Activated B cell treated with CpG ODN at 0.5 μM for 24 hours (primary cell): ENCODE data around the gene C12orf56. TPM values are rescaled to one million over a fixed set of nuclear protein-coding genes. Genes with fewer than 3 reads are reported as not detected.

Experiments
- ATAC-seq: fragments of 200-7000 bp; cut with Tn5 transposase; one replicate; pipeline ENCODE4 v1.10.0; 2021; ENCODE audit warnings: low read depth, mild to moderate bottlenecking, moderate library complexity
- CTCF ChIA-PET: fragments of 350-600 bp; sonication (Branson Sonifier 250); formaldehyde crosslinking; loops from one replicate; lab custom pipeline; 2021; ENCODE audit warnings: antibody characterized with exemption; lab: Charles Lee
- POLR2A ChIA-PET: fragments of 350-600 bp; sonication (Branson Sonifier 250); formaldehyde crosslinking; loops from one replicate; lab custom pipeline; 2021; ENCODE audit warnings: antibody characterized with exemption; lab: Charles Lee
- DNase-seq: peaks from one replicate; pipeline ENCODE4 v3.0.0; 2022
- H3K27ac Mint-ChIP-seq: one replicate; pipeline ENCODE4 v1.8.0; 2020; ENCODE audit warnings: mixed read lengths
- H3K27me3 Mint-ChIP-seq: one replicate; pipeline ENCODE4 v1.8.0; 2021; ENCODE audit warnings: mixed read lengths
- H3K36me3 Mint-ChIP-seq: one replicate; pipeline ENCODE4 v1.8.0; 2021; ENCODE audit warnings: low read depth, mixed read lengths
- H3K4me1 Mint-ChIP-seq: one replicate; pipeline ENCODE4 v1.8.0; 2021; ENCODE audit warnings: mixed read lengths
- H3K4me3 Mint-ChIP-seq: one replicate; pipeline ENCODE4 v1.8.0; 2020; ENCODE audit warnings: mild to moderate bottlenecking, mixed read lengths
- H3K9me3 Mint-ChIP-seq: one replicate; pipeline ENCODE4 v1.8.0; 2020; ENCODE audit warnings: mixed read lengths
- CTCF ChIP-seq: fragments of 200-600 bp; IDR thresholded peaks from one replicate; pipeline ENCODE4 v1.8.0; 2022; ENCODE audit warnings: antibody characterized with exemption, mild to moderate bottlenecking
- intact Hi-C: fragments of 100-400 bp; cut with micrococcal nuclease; formaldehyde crosslinking; loops from one replicate; pipeline ENCODE4 v1.15.1; 2024
- total RNA-seq: library from RNA; stranded (reverse); gene quantifications from 2 replicates; pipeline ENCODE4 v1.2.3, GENCODE V29; 2022

C12orf56 gene
- total RNA-seq, 1 donor from 2014 or later, result not detected

DNA sequence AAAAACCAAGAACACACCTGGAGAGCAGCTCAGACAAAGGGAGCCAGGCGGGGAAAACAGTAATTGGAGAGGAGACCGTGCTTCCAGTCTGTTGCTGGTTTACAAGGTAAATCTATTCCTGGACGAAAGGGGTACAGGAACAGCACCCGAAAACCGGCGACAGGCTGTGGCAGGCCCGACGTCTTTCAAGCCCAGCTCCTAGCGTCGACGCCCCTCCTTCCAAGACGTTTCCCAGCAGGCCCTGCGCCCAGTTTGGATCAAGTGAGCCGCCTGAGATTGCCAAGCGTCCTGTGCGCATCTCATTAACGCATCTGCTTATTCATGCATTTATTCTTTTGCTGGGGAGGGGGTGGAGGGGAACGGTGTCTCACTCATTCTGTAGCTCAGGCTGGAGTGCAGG is 1.4 kb downstream of the C12orf56 start:
- H3K36me3 Mint-ChIP-seq, result no peaks in the 10 kb centered on the region
- no peak for ATAC-seq
- no peak for TF ChIP-seq CTCF
- H3K9me3 Mint-ChIP-seq, result no peaks in the 10 kb centered on the region
- no peak overlapping the region for H3K4me3 Mint-ChIP-seq
- CTCF ChIA-PET, result no interaction called here
- H3K4me1 Mint-ChIP-seq, result peaks cover 7% of the 10 kb centered on the region
- no peak for DNase-seq
- peaks cover 33% of the 10 kb centered on the region for H3K27me3 Mint-ChIP-seq
- POLR2A ChIA-PET, result no interaction called here
- intact Hi-C loops, result no loop called here
- no peak overlapping the region for H3K27ac Mint-ChIP-seq

GRCh38 chr12:64387197-64387816 is 3.3 kb downstream of the C12orf56 start:
- ATAC-seq (no peak), DNase-seq (no peak)
- ChIA-PET POLR2A (no interaction called here), CTCF (no interaction called here)
- intact Hi-C loops, result no loop called here
- Mint-ChIP-seq H3K27me3 (peaks cover 31% of the 10 kb centered on the region), H3K9me3 (no peaks in the 10 kb centered on the region), H3K27ac (no peak overlapping the region), H3K4me1 (peaks cover 7% of the 10 kb centered on the region), H3K36me3 (no peaks in the 10 kb centered on the region), H3K4me3 (no peak overlapping the region)
- no peak for TF ChIP-seq CTCF

- DNase-seq, result no peak
- Mint-ChIP-seq H3K9me3 (peaks cover 5% of the 10 kb centered on the region), H3K27me3 (peaks cover 19% of the 10 kb centered on the region), H3K36me3 (no peaks in the 10 kb centered on the region), H3K4me1 (peaks cover 2% of the 10 kb centered on the region), H3K27ac (no peak overlapping the region), H3K4me3 (no peak overlapping the region)
- TF ChIP-seq CTCF, result no peak
- ATAC-seq, result no peak
- CTCF ChIA-PET, result no interaction called here
- intact Hi-C loops, result no loop called here
- POLR2A ChIA-PET, result no interaction called here
Measured at GRCh38 chr12:64385468-64385867, 5.1 kb downstream of the C12orf56 start.

- no peak for ATAC-seq
- no peak for DNase-seq
- TF ChIP-seq CTCF, result no peak
- H3K9me3 Mint-ChIP-seq, result peaks cover 9% of the 10 kb centered on the region
- peaks cover 19% of the 10 kb centered on the region for H3K27me3 Mint-ChIP-seq
- H3K36me3 Mint-ChIP-seq, result no peaks in the 10 kb centered on the region
- intact Hi-C loops, result no loop called here
- H3K27ac Mint-ChIP-seq, result no peak overlapping the region
- H3K4me1 Mint-ChIP-seq, result peaks cover 2% of the 10 kb centered on the region
- H3K4me3 Mint-ChIP-seq, result no peak overlapping the region
- CTCF ChIA-PET, result no interaction called here
- POLR2A ChIA-PET, result no interaction called here
Measured at GRCh38 chr12:64385019-64385418, 5.5 kb downstream of the C12orf56 start.

DNA sequence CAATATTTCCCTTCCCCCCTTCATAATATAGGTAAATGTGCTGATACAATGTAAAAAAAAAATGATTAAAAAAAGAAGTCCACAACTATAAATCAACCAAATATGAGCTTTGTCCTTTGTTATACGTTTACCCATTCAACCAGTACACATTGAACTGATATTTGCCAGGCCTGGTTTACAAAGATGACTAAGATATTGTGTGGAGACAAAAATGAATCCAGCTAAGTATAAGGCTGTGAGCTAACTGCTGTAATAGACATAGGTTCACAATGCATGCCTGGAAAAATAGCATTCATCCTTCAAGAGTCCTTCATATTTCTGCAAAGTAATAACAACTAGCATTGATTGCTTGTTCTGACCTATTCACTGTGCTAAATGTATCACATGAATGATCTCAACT is 6.9 kb downstream of the C12orf56 start:
- no peak for TF ChIP-seq CTCF
- ChIA-PET POLR2A (no interaction called here), CTCF (no interaction called here)
- peaks cover 7% of the 10 kb centered on the region for H3K27me3 Mint-ChIP-seq
- H3K9me3 Mint-ChIP-seq, result peaks cover 9% of the 10 kb centered on the region
- no peak overlapping the region for H3K4me3 Mint-ChIP-seq
- intact Hi-C loops, result no loop called here
- no peak overlapping the region for H3K27ac Mint-ChIP-seq
- H3K4me1 Mint-ChIP-seq, result no peaks in the 10 kb centered on the region
- no peak for ATAC-seq
- no peak for DNase-seq
- H3K36me3 Mint-ChIP-seq, result no peaks in the 10 kb centered on the region
